Measurements from ENCODE around the gene ATP8A1.
"Not testable (repeated sequence)": the region's sequence is repeated elsewhere in the genome, so short reads cannot be mapped to it uniquely, and the experiment has no call there.

The ATP8A1 gene

GRCh38 chr4:42464550-42465094 is 192.3 kb downstream of the ATP8A1 start:
- Histone ChIP-seq H3K4me3 (no peak overlapping the region), H3K27ac (no peak overlapping the region), H3K9ac (ENCODE audit: insufficient read length) (no peak overlapping the region), H3K36me3 (ENCODE audit: insufficient read depth, low read length) (no peaks in the 10 kb centered on the region), H3K9me3 (ENCODE audit: low read depth, low read length) (no peaks in the 10 kb centered on the region)
- no peak for DNase-seq (ENCODE audit: low read depth, low spot score)
- TF ChIP-seq POLR2AphosphoS5 (IDR thresholded peaks at IDR 0.05; ENCODE audit: borderline replicate concordance, low read depth, low read length): no peak
- no peak for TF ChIP-seq EZH2 (IDR thresholded peaks at IDR 0.05)
- TF ChIP-seq FOXP2 (optimal IDR thresholded peaks at IDR 0.05; ENCODE audit: control extremely low read depth, extremely low read length, insufficient read depth): no peak

GRCh38 chr4:42461216-42461615 is 195.7 kb downstream of the ATP8A1 start:
- not testable (repeated sequence) for H3K27ac ChIP-seq; H3K9ac ChIP-seq (ENCODE audit: insufficient read length); H3K36me3 ChIP-seq (ENCODE audit: insufficient read depth, low read length)

DNA sequence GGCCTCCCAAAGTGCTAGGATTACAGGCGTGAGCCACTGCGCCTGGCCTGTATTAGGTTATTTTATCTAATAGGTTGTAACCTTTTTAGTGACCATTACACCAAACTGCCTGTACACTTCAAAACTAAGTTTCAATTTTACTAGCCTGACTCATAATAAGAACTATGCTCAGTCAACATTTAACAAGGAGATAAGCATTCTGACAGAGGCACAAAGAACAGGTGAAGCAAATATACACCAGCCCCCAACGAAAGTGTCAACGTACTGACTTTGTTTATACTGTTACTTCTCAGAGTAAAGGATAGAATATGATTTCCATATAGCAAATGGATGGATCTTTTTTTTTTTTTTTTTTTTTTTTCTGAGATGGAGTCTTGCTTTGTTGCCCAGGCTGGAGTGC is 196.9 kb downstream of the ATP8A1 start:
- no peak overlapping the region for H3K27ac ChIP-seq
- no peaks in the 10 kb centered on the region for H3K36me3 ChIP-seq (ENCODE audit: insufficient read depth, low read length)
- no peak for DNase-seq (ENCODE audit: low read depth, low spot score)
- TF ChIP-seq POLR2AphosphoS5 (IDR thresholded peaks at IDR 0.05; ENCODE audit: borderline replicate concordance, low read depth, low read length): no peak
- no peak for TF ChIP-seq EZH2 (IDR thresholded peaks at IDR 0.05)
- no peak for TF ChIP-seq FOXP2 (optimal IDR thresholded peaks at IDR 0.05; ENCODE audit: control extremely low read depth, extremely low read length, insufficient read depth)
- no peak overlapping the region for H3K4me3 ChIP-seq
- H3K9me3 ChIP-seq (ENCODE audit: low read depth, low read length): no peaks in the 10 kb centered on the region
- no peak overlapping the region for H3K9ac ChIP-seq (ENCODE audit: insufficient read length)

More at GRCh38 chr4:42461216-42461615, 195.7 kb downstream of the ATP8A1 start:
- H3K4me3 ChIP-seq; H3K9me3 ChIP-seq (ENCODE audit: low read depth, low read length); DNase-seq (ENCODE audit: low read depth, low spot score): not testable (repeated sequence)

- no peak overlapping the region for H3K4me3 ChIP-seq
- no peak for DNase-seq (ENCODE audit: low read depth, low spot score)
- H3K36me3 ChIP-seq (ENCODE audit: insufficient read depth, low read length): no peaks in the 10 kb centered on the region
- TF ChIP-seq EZH2 (IDR thresholded peaks at IDR 0.05): no peak
- TF ChIP-seq POLR2AphosphoS5 (IDR thresholded peaks at IDR 0.05; ENCODE audit: borderline replicate concordance, low read depth, low read length): no peak
- TF ChIP-seq FOXP2 (optimal IDR thresholded peaks at IDR 0.05; ENCODE audit: control extremely low read depth, extremely low read length, insufficient read depth): no peak
- no peaks in the 10 kb centered on the region for H3K9me3 ChIP-seq (ENCODE audit: low read depth, low read length)
- H3K27ac ChIP-seq: no peak overlapping the region
- no peak overlapping the region for H3K9ac ChIP-seq (ENCODE audit: insufficient read length)
Measured at GRCh38 chr4:42458657-42459056, 198.2 kb downstream of the ATP8A1 start.

DNA sequence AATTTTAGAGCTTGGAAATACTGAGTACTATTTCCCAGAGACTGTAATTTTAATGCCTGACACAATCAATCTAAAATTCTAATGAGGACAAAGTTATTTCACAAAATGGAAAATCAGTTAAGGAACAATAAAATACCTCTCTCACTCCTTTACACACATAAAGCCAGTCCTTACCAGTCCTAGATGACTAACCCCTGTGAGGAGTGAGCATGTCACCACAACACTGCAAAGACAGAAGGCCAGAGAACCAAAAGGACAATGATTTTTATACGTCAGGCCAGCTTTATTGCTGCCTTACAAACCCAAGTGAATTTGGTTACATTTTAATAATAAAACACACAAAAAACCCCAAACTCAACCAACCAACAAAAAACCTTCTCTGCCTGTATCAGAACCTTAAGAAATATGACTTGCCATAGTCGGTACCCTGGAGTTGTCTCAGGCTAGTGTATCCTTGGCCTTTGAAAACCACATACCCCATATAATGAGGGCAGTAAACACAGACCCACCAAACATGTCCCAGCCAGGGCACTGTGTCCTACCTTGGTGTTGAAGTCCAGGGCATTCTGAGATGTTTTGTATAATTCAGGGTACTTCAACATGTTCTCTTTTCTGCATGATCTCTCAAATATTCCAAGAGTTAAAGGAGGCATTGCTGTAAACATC is 202.0 kb downstream of the ATP8A1 start:
- Histone ChIP-seq H3K27ac (no peak overlapping the region), H3K36me3 (ENCODE audit: insufficient read depth, low read length) (no peaks in the 10 kb centered on the region), H3K9ac (ENCODE audit: insufficient read length) (no peak overlapping the region), H3K9me3 (ENCODE audit: low read depth, low read length) (no peaks in the 10 kb centered on the region), H3K4me3 (no peak overlapping the region)
- no peak for TF ChIP-seq FOXP2 (optimal IDR thresholded peaks at IDR 0.05; ENCODE audit: control extremely low read depth, extremely low read length, insufficient read depth)
- DNase-seq (ENCODE audit: low read depth, low spot score): no peak

DNA sequence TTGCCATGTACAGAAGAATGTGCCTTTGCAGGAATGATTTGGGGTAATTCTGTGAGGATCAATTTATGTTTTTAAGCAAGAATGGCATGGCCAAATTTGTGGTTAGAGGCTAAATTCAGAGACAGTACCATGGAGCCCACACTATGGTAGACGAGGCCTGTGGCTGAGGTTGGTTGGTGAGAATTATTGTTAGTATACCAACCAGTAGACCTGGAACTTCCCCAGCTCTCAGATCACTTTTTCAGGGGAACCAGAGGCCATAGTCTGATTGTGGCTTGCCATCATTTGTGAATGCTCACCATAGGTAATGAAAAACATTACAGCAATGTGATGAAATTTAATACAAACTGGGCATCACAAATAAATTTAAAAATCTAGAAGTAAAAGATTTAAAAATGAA is 203.3 kb downstream of the ATP8A1 start:
- no peaks in the 10 kb centered on the region for H3K9me3 ChIP-seq (ENCODE audit: low read depth, low read length)
- no peak overlapping the region for H3K4me3 ChIP-seq
- TF ChIP-seq POLR2AphosphoS5 (IDR thresholded peaks at IDR 0.05; ENCODE audit: borderline replicate concordance, low read depth, low read length) (no peak), FOXP2 (optimal IDR thresholded peaks at IDR 0.05; ENCODE audit: control extremely low read depth, extremely low read length, insufficient read depth) (no peak), EZH2 (IDR thresholded peaks at IDR 0.05) (no peak)
- DNase-seq (ENCODE audit: low read depth, low spot score): no peak
- H3K36me3 ChIP-seq (ENCODE audit: insufficient read depth, low read length): no peaks in the 10 kb centered on the region
- H3K9ac ChIP-seq (ENCODE audit: insufficient read length): no peak overlapping the region
- H3K27ac ChIP-seq: no peak overlapping the region

DNA sequence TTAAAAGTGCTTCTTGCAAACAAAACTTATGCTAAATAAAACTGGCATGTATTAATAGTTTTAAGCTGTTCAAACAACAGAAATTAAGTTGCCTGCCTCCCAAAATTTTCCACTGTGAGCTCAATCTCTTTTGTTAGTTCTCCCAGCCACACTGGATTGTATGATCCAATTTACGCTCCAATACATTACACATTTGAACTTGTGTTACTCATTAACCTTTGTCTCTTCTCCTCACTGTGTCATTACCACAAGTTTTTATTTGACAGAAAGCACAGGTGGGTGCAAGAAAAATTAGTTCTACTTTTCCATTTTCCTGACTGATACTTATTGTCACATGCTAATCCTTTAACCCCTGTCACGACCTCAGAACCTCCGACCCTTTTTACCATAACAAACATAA is 204.1 kb downstream of the ATP8A1 start:
- Histone ChIP-seq H3K27ac (no peak overlapping the region), H3K9ac (ENCODE audit: insufficient read length) (no peak overlapping the region)
- no peak for DNase-seq (ENCODE audit: low read depth, low spot score)

DNA sequence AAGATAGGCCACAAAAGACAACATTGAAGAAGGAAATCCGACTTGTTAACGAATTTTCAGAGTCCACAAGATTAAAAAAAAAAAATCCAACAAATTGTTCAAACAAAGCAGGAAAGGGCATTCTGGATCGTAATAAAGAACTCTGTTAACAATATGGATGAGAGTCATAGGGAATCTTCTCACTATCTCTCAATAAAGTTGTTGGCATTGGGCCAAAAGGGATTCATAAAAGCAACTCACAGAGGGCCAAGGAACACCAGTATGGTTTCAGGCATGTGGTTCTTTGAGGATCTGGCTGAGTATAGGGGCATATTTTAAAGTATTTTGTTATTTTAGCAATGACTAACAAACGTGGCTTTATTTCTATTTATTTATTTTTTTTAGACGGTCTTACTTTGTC is 210.1 kb downstream of the ATP8A1 start:
- Histone ChIP-seq H3K9ac (ENCODE audit: insufficient read length) (no peak overlapping the region), H3K27ac (no peak overlapping the region), H3K36me3 (ENCODE audit: insufficient read depth, low read length) (no peaks in the 10 kb centered on the region), H3K4me3 (no peak overlapping the region), H3K9me3 (ENCODE audit: low read depth, low read length) (no peaks in the 10 kb centered on the region)
- TF ChIP-seq POLR2AphosphoS5 (IDR thresholded peaks at IDR 0.05; ENCODE audit: borderline replicate concordance, low read depth, low read length): no peak
- no peak for TF ChIP-seq FOXP2 (optimal IDR thresholded peaks at IDR 0.05; ENCODE audit: control extremely low read depth, extremely low read length, insufficient read depth)
- no peak for TF ChIP-seq EZH2 (IDR thresholded peaks at IDR 0.05)
- no peak for DNase-seq (ENCODE audit: low read depth, low spot score)

More for the DNA sequence above, 204.1 kb downstream of the ATP8A1 start:
- H3K4me3 ChIP-seq: no peak overlapping the region
- no peaks in the 10 kb centered on the region for H3K36me3 ChIP-seq (ENCODE audit: insufficient read depth, low read length)
- no peaks in the 10 kb centered on the region for H3K9me3 ChIP-seq (ENCODE audit: low read depth, low read length)
- TF ChIP-seq EZH2 (IDR thresholded peaks at IDR 0.05): no peak
- TF ChIP-seq POLR2AphosphoS5 (IDR thresholded peaks at IDR 0.05; ENCODE audit: borderline replicate concordance, low read depth, low read length): no peak
- no peak for TF ChIP-seq FOXP2 (optimal IDR thresholded peaks at IDR 0.05; ENCODE audit: control extremely low read depth, extremely low read length, insufficient read depth)

GRCh38 chr4:42445038-42445437 is 211.9 kb downstream of the ATP8A1 start:
- H3K9ac ChIP-seq (ENCODE audit: insufficient read length): no peak overlapping the region
- H3K36me3 ChIP-seq (ENCODE audit: insufficient read depth, low read length): no peaks in the 10 kb centered on the region
- TF ChIP-seq FOXP2 (optimal IDR thresholded peaks at IDR 0.05; ENCODE audit: control extremely low read depth, extremely low read length, insufficient read depth) (no peak), EZH2 (IDR thresholded peaks at IDR 0.05) (no peak), POLR2AphosphoS5 (IDR thresholded peaks at IDR 0.05; ENCODE audit: borderline replicate concordance, low read depth, low read length) (no peak)
- H3K4me3 ChIP-seq: no peak overlapping the region
- DNase-seq (ENCODE audit: low read depth, low spot score): no peak
- no peaks in the 10 kb centered on the region for H3K9me3 ChIP-seq (ENCODE audit: low read depth, low read length)
- no peak overlapping the region for H3K27ac ChIP-seq
